Panc1 (cell line): ENCODE measurements around the gene FPR3.

ENCODE experiments used
- POLR2AphosphoS5 ChIP-seq: IDR thresholded peaks from 2 replicates; pipeline ENCODE4 v1.6.1; 2012; ENCODE audit warnings: mild to moderate bottlenecking, low read depth, low read length, moderate library complexity
- TF ChIP-seq, protein P1 (sequence below): fragments of 450-650 bp; IDR thresholded peaks from 2 replicates; pipeline ENCODE4 v1.5.1; 2017; ENCODE audit warnings: mild to moderate bottlenecking
- TF ChIP-seq, protein P2 (sequence below), 2 experiments: IDR thresholded peaks; 2 replicates each; pipeline ENCODE4 v1.6.1; 2011 to 2012; ENCODE audit warnings: low read depth in 2 of 2, control low read depth in 1 of 2, low read length in 1 of 2, mild to moderate bottlenecking in 1 of 2, moderate library complexity in 1 of 2; ENCODE audit not compliant: insufficient read depth in 1 of 2

DNA sequence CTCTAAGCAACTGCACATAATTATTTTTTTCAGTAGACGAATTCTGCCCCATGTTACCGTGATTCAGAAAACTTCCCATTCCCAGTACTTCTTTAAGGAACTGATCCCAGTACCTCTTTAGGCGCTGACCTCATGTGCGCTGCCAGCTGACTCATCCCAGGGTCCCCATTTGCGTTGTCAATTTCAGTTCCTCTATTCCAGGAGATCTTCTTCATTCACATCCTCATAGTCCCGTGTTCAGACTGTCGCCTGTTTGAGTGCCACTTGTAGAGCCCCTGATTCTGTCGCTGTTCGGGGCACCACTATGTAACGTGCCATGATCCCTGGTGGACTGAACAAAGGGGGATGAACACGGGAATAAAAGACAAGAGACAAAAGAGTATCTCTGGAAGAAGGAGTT is 16.4 kb downstream of the FPR3 start:
- TF ChIP-seq, protein P1, sequence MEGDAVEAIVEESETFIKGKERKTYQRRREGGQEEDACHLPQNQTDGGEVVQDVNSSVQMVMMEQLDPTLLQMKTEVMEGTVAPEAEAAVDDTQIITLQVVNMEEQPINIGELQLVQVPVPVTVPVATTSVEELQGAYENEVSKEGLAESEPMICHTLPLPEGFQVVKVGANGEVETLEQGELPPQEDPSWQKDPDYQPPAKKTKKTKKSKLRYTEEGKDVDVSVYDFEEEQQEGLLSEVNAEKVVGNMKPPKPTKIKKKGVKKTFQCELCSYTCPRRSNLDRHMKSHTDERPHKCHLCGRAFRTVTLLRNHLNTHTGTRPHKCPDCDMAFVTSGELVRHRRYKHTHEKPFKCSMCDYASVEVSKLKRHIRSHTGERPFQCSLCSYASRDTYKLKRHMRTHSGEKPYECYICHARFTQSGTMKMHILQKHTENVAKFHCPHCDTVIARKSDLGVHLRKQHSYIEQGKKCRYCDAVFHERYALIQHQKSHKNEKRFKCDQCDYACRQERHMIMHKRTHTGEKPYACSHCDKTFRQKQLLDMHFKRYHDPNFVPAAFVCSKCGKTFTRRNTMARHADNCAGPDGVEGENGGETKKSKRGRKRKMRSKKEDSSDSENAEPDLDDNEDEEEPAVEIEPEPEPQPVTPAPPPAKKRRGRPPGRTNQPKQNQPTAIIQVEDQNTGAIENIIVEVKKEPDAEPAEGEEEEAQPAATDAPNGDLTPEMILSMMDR: no peak
- no peak for TF ChIP-seq POLR2AphosphoS5
- TF ChIP-seq, protein P2, sequence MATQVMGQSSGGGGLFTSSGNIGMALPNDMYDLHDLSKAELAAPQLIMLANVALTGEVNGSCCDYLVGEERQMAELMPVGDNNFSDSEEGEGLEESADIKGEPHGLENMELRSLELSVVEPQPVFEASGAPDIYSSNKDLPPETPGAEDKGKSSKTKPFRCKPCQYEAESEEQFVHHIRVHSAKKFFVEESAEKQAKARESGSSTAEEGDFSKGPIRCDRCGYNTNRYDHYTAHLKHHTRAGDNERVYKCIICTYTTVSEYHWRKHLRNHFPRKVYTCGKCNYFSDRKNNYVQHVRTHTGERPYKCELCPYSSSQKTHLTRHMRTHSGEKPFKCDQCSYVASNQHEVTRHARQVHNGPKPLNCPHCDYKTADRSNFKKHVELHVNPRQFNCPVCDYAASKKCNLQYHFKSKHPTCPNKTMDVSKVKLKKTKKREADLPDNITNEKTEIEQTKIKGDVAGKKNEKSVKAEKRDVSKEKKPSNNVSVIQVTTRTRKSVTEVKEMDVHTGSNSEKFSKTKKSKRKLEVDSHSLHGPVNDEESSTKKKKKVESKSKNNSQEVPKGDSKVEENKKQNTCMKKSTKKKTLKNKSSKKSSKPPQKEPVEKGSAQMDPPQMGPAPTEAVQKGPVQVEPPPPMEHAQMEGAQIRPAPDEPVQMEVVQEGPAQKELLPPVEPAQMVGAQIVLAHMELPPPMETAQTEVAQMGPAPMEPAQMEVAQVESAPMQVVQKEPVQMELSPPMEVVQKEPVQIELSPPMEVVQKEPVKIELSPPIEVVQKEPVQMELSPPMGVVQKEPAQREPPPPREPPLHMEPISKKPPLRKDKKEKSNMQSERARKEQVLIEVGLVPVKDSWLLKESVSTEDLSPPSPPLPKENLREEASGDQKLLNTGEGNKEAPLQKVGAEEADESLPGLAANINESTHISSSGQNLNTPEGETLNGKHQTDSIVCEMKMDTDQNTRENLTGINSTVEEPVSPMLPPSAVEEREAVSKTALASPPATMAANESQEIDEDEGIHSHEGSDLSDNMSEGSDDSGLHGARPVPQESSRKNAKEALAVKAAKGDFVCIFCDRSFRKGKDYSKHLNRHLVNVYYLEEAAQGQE (IDR thresholded peaks at IDR 0.05; ENCODE audit: insufficient read depth in 1 of 2, low read depth in 2 of 2, low read length in 1 of 2): no peak
